Measurements from ENCODE around the gene IL17C.

- TF ChIP-seq, protein P1, sequence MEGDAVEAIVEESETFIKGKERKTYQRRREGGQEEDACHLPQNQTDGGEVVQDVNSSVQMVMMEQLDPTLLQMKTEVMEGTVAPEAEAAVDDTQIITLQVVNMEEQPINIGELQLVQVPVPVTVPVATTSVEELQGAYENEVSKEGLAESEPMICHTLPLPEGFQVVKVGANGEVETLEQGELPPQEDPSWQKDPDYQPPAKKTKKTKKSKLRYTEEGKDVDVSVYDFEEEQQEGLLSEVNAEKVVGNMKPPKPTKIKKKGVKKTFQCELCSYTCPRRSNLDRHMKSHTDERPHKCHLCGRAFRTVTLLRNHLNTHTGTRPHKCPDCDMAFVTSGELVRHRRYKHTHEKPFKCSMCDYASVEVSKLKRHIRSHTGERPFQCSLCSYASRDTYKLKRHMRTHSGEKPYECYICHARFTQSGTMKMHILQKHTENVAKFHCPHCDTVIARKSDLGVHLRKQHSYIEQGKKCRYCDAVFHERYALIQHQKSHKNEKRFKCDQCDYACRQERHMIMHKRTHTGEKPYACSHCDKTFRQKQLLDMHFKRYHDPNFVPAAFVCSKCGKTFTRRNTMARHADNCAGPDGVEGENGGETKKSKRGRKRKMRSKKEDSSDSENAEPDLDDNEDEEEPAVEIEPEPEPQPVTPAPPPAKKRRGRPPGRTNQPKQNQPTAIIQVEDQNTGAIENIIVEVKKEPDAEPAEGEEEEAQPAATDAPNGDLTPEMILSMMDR (IDR thresholded peaks at IDR 0.05), result no peak
- no peak for TF ChIP-seq POLR2A (IDR thresholded peaks at IDR 0.05)
These were observed 14.5 kb upstream of the IL17C start for GRCh38 chr16:88623858-88624257.

Measured in uterus (tissue), 2 donors.